ENCODE data around the gene CCDC171.

Gene CCDC171

GRCh38 chr9:15831384-15831783, 278.5 kb downstream of the CCDC171 start:
- H3K27me3 ChIP-seq (ENCODE audit: insufficient read depth, poor library complexity, severe bottlenecking): no peaks in the 10 kb centered on the region
- DNase-seq (ENCODE audit: low read depth in 1 of 2, low spot score in 1 of 2): no peak
- TF ChIP-seq CTCF (IDR thresholded peaks at IDR 0.05; ENCODE audit: insufficient read depth, low read length): no peak
- TF ChIP-seq GABPA (IDR thresholded peaks at IDR 0.05; ENCODE audit: low read depth): no peak
- no peak for TF ChIP-seq REST (IDR thresholded peaks at IDR 0.05; ENCODE audit: insufficient replicate concordance, low read depth)
- no peak for TF ChIP-seq SPI1 (IDR thresholded peaks at IDR 0.05; ENCODE audit: borderline replicate concordance, low read depth)
- no peak for TF ChIP-seq POLR2AphosphoS5 (IDR thresholded peaks at IDR 0.05; ENCODE audit: low read depth)
- H3K27ac ChIP-seq (replicated peaks): no peak overlapping the region
- no peak overlapping the region for H3K4me3 ChIP-seq (replicated peaks; ENCODE audit: insufficient read depth, low read length)

- no peak overlapping the region for H3K27ac ChIP-seq (replicated peaks)
- no peak for TF ChIP-seq CTCF (IDR thresholded peaks at IDR 0.05; ENCODE audit: insufficient read depth, low read length)
- DNase-seq (ENCODE audit: low read depth in 1 of 2, low spot score in 1 of 2): no peak
- H3K27me3 ChIP-seq (ENCODE audit: insufficient read depth, poor library complexity, severe bottlenecking): no peaks in the 10 kb centered on the region
- no peak overlapping the region for H3K4me3 ChIP-seq (replicated peaks; ENCODE audit: insufficient read depth, low read length)
These were observed 281.7 kb downstream of the CCDC171 start for GRCh38 chr9:15834541-15834940.

- no peak overlapping the region for H3K4me3 ChIP-seq (replicated peaks; ENCODE audit: insufficient read depth, low read length)
- DNase-seq (ENCODE audit: low read depth in 1 of 2, low spot score in 1 of 2): peak in 1 of 2 experiments; percentile 1
- TF ChIP-seq POLR2AphosphoS5 (IDR thresholded peaks at IDR 0.05; ENCODE audit: low read depth): no peak
- TF ChIP-seq CTCF (IDR thresholded peaks at IDR 0.05; ENCODE audit: insufficient read depth, low read length): no peak
- no peak overlapping the region for H3K27ac ChIP-seq (replicated peaks)
- no peaks in the 10 kb centered on the region for H3K27me3 ChIP-seq (ENCODE audit: insufficient read depth, poor library complexity, severe bottlenecking)
These were observed 284.3 kb downstream of the CCDC171 start for GRCh38 chr9:15837079-15837679.

GRCh38 chr9:15842051-15842450, 289.2 kb downstream of the CCDC171 start:
- H3K27me3 ChIP-seq (ENCODE audit: insufficient read depth, poor library complexity, severe bottlenecking): no peaks in the 10 kb centered on the region
- H3K27ac ChIP-seq (replicated peaks): no peak overlapping the region
- H3K4me3 ChIP-seq (replicated peaks; ENCODE audit: insufficient read depth, low read length): no peak overlapping the region
- TF ChIP-seq REST (IDR thresholded peaks at IDR 0.05; ENCODE audit: insufficient replicate concordance, low read depth) (no peak), SPI1 (IDR thresholded peaks at IDR 0.05; ENCODE audit: borderline replicate concordance, low read depth) (no peak), CTCF (IDR thresholded peaks at IDR 0.05; ENCODE audit: insufficient read depth, low read length) (no peak), GABPA (IDR thresholded peaks at IDR 0.05; ENCODE audit: low read depth) (no peak)
- DNase-seq (ENCODE audit: low read depth in 1 of 2, low spot score in 1 of 2): no peak

Measured in HL-60 (cell line).